Measurements from ENCODE around the gene CD99L2.

Gene CD99L2, protein sequence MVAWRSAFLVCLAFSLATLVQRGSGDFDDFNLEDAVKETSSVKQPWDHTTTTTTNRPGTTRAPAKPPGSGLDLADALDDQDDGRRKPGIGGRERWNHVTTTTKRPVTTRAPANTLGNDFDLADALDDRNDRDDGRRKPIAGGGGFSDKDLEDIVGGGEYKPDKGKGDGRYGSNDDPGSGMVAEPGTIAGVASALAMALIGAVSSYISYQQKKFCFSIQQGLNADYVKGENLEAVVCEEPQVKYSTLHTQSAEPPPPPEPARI

DNA sequence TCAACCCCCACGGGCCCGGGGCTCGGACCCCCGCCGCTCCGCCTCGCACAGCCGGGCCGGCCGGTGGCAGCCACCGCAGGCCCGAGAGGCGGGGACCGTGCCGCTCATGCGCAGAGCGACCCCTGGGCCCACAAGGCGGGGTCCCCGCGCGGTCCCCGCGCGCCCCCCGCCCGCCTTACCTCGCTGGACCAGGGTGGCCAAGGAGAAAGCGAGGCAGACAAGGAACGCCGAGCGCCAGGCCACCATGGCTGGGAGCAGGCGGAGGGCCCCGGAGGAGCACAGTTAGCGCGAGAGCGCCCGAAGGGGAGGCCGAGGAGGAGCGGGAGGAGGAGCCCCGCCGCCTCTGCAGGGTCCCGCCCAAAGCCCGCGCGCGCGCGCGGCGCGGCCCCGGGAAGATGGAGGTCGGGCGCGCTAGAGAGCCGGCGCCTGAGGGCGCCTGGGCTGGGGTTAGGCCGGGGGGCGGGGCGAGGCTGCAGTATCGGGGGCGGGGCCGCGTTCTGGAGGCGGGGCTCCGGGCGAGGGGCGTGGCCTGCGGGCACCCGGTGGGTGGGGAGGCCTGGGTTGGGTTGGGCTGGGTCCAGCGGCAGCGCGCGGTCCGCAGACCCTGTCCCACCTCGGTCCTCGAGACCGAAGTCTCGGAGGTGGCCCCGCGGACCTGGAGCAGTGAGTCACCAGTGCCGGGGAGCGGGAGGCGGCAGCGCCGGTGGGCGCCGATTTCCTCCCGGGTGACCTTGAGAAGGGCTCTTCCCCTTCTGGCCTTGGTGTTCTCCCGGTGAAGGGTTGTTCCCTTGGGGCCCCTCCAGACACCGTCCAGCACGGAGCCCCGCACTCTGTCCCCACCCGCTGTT is at the start of gene CD99L2:
CD99L2 (minus strand) TSS at position 326 of the 848 bp plus-strand sequence; CDS start at position 246, 80 bp downstream.
- DNase-seq: peak; percentile 88

DNA sequence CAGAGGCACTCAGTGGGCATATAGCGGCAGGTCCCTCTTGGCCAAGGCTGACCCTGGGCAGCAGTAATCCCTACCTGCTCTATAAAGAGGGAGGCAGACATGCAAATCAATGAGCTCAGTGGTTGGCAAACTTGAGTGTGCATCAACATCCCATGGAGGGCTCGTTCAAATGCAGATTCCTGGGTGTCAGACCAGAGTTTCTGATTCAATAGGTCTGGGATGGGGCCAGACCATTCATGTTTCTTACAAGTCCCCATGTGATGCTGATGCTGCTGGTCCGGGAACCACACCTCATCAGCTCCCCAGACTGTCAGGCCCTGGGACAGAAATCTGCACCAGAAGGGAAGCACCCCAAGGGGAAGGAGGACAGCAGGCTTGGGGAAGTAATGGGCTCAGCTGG is 45.8 kb upstream of the CD99L2 start:
- no peak for DNase-seq

DNA sequence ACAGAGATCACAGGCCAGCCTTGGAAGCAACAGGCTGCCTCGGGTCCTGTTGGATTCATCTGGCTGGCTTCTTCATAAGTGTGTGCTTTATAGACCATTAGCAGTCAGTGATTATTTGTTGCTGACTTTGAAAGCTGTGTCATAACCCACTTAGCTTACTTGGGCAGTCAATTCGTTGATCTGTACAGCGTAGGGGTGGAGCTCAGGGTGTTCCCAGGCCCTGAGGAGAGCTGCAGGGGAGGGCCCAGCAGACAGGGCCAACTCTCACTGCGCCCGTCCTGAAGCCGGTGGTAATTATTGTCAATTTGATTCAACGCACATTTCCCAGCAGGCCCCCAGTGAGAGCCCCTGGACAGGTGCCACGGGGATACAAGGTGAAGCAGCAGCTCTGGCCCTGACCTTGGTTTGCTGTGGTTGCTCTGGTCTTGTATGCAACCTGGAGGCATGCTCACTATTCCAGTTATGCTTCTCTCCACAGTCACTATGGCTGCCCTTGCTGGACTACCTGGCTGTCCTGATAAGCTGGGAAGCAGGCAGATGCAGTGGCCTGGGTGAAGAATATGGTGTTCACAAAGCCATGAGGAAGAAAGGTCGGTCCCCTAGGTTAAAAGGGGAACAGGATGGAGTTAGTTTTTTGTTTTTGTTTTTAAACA is 44.6 kb upstream of the CD99L2 start:
- no peak for DNase-seq

DNA sequence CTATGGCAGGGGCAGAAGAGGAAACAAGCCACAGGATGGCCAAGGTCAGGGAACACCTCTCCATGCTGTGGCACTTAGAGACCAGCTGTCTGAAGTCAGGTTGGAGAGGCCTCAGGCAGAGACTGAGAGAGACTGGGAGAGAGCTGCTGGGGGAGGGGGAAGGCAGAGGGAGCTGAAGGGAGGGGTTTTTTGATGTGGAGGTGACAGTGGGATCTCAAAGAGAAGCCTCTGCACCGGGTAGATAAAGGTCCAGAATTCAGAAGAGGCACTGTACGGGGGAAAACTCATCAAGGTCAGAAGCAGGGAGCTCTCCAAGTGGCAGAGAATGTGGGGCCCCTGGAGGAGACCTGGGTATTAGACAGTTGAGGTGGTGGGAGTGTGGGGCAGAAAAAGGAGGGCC is 43.1 kb upstream of the CD99L2 start:
- DNase-seq: no peak

DNA sequence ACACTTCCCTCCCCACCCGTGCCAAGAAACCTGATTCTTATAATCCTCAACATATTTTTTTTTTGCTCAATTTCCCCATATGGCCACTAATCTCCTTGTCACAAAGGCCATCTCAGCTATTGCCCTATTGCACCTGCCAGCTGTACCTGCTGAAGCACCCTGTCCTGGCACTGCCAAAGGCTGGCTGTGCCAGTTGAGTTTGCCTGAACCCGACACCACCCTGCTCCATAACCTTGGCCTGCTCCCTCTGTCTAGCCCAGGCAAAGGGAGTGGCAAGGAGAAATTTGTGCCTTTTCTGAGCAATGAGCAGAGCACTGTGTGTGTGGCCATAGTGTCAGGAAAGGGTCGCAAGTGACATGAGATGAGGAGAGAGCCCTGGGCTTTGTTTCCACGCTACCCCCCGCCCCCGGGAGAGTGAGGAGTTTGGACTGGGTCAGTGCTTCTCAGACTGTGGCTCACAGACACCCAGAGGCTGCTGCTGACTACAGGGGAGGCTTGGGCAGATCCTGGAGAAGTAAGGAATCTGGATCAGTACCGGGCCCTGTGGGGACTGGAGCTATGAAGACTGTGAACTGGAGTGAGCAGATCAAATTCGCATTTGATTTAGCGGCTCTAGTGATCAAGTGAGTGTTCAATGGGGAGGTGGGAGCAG is 42.5 kb upstream of the CD99L2 start:
- DNase-seq: no peak

DNA sequence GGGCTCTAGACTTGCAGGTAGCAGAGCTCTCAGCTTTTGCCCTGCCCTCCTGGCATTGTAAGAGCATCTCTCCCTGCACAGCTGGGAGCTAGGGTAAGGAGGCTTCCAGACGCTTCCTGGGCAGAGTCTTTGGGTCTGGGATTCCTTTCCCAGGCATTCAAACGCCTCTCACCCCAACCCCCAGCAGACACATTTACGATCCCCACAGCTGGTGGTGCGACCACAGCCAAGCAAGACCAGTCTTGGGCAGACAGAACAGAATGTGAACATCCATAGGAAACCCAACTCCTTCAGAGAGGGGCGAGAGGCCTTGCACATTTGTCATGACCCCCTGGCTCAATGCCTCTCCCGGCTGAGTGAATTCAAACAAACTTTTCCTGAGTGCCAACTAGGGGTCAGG is 38.1 kb upstream of the CD99L2 start:
- no peak for DNase-seq

DNA sequence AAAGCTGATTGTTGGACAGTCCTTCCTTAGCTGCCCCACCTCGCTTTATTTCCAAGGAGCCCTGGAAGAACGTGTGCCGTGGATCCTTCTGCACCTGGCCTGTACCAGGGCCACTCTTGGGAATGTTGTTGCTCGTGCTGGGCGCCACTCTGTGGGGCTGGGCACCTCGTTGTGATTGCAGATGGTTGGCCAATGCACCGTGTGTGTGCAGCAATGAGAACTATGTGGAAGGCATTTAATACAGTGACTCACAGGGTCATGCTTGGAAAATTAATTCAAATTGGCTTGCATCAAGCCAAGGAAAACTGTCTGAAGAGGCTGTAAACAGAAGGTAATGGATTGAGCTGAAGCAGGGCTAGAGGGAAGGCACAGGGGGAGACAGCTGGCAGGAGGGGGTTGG is 37.0 kb upstream of the CD99L2 start:
- DNase-seq: no peak

DNA sequence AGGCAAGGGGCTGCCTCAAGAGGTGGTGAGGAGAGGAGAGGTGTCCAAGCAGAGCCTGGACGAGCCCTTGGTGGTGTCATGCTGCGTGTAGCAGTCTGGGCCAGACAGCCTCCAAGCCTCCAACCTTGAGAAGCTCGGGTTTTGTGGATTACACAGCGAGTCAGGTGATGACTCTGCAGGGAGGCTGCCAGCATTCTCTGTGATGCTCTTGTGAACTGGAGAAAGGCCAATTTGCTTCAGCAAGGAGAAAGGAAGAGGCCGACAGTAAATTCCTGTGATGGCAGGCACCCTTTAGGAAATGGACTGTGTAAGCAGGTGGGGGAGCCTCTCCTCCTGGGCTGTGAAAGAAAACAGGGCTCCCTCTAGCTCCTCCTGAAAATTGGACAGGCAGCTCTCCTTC is 36.0 kb upstream of the CD99L2 start:
- no peak for DNase-seq

DNA sequence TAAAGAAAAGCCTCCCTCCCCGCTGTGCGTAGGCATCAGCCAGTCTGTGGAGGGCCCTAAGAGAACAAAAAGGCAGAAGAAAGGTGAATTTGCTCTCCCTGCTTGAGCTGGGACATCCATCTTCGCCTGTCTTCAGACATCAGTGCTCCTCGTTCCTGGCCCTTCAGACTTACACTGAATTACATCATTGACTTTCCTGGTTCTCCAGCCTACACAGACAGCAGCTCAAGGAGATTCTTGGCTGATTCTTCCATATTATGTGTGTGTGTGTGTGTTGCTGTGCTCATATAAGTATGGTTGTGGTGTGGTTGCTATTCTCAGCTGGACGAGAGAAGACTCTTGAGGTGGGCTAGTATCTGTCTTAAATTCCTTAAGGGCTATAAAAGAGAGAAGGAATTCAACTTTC is 35.5 kb upstream of the CD99L2 start:
- DNase-seq: no peak

DNA sequence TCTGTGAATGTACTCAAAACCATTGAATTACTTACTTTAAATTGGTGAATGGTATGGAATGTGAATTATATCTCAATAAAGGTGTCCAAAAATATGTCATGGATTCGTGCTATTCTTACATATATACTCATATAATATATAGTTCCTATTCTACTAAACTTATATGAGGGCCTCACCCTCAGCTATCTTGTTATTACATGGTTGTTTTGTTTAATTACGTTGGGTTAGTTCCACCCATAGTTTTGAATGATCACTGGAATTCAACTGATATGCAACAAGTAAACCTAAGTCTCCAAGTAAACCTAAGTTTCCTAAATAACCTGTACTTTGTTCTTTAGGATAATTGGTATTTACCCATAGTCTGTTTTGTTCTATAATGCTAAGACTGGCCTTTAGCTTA is 30.6 kb upstream of the CD99L2 start:
- DNase-seq: no peak

DNA sequence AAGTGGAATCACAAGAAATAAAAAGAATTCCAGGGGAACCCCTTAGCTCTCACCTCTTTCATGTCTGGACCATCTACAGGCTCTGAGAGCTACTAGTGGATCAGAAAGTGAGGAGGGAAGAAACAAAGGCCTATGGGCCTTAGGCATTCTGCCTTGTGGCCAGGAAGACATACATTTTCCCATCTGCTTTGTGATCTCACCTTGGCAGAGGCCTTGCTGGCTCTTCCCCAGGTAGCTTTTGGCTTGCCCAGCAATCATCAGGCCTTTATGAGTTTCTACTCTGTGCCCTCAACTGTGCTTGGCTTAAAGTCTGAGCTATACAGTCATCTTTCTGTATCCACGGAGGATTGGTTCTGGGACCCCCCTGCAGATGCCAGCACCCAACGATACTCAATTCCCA is 28.3 kb upstream of the CD99L2 start:
- no peak for DNase-seq

DNA sequence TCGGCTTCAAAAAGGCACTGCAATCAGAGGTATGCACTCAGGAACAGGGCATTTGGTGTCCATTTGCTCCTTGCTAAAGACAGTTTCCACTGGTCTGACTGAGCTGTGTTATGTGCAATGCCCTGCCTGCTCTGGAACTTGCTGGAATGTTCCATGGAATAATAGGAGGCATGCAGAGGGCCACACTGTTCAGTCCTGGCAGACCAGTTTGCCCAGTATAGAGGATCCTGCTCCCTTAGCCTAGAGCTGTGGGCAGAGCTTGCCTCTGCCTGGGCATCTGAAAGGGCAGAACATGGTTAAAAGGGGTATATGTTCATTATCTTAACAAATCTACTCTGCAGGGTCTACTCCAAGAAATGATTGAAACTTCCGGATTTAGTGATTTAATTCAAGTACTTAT is 27.8 kb upstream of the CD99L2 start:
- DNase-seq: no peak

DNA sequence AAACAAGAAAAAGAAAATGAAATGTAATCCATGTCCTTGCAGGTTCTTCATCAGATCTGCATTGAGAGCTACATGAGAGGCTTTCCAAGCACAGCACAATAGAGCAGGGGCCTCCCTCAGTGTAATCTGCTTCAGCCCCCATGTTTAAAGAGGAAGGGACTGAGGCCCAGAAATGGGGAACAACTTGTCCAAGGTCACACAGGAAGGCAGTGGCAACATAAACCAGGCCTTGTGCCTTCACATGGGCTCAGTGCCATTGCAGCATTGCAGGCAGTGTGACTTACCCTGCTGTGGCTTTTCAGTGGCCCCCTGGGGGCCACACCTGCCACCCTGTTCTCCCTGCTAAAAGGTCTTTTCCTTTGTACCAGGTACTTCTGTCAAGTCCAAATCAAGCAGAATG is 20.9 kb upstream of the CD99L2 start:
- no peak for DNase-seq

DNA sequence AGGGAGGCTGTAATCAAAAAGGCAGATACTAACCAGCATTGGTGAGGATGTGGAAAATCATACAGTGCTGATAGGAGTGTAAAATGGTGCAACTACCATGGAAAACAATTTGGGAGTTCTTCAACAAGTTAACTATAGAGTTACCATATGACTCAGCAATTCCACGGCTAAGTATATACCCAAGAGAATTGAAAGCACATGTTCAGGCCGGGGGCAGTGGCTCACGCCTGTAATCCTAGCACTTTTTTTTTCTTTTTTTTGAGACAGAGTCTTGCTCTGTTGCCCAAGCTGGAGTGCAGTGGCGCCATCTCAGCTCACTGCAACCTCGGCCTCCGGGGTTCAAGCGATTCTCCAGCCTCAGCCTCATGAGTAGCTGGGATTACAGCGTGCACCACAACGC is 15.0 kb upstream of the CD99L2 start:
- DNase-seq: no peak

DNA sequence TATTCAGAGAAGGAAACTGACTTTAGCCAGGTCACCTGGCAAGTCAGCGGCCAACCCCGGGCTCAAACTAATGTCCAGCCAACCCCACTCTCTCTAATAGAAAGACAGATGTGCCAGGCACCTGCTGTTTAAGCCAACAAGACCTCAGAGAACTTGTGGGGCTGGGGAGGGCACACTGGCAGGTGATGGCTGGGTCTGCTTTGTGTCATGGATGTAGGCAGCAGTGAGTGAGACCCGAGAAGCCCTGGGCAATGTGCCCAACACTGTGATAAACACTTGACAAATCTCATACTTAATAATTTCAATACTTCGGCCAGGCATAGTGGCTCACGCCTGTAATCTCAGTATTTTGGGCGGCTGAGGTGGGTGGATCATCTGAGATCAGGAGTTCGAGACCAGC is 9.0 kb upstream of the CD99L2 start:
- DNase-seq: no peak

DNA sequence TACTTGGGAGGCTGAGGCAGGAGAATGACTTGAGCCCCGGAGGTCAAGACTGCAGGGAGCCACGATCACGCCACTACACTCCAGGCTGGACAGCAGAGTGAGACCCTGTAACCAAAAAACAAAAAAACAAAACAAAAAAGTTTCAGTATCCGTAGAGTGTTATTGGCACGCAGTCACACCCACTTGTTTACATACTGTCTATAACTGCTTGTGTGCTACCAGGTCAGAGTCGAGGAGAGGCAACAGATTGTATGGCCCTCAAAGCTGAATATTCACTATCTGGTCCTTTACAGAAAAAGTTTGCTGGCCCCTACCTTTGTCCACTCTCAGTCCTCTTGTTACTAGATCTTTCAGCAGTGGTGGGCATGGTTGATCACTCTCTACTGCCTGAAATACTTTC is 8.2 kb upstream of the CD99L2 start:
- no peak for DNase-seq

DNA sequence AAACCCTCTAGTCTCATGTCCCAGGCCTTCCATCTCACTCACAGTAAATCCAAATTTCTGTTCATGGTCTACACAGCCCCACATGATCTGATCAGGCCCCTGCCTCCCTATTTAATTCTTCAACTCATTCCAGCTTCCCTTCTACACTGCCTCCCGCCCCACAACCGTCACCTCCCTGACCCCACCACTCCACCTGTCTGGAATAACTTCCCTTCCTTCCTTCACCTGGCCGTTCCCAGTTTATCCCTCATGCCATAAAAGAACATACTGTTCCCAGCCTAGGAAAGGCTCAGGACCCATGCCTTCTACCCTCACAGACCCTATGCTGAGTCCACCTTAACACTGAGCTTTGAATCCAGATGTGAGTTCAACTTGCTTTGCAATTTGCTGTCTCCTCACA is 6.8 kb upstream of the CD99L2 start:
- DNase-seq: no peak

DNA sequence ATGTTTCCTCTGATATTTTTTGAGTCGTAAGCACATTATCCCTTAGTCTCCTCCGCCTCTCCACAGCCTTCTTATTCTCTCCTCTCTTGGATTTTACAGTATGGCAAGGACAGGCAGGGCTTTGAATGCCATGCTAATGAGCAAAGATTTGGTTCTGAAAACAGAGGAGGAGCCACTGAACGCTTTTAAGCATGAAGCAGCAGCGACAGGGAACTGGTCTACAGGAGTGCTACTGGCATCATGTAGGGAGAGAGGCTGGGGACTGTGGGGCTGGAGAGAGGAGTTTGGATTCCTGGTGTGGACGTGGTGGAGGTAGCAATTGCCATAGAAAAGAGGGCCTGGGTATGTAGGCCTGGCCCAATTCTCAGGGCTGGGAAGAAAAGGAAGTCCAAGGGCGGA is 4.6 kb upstream of the CD99L2 start:
- DNase-seq: no peak

DNA sequence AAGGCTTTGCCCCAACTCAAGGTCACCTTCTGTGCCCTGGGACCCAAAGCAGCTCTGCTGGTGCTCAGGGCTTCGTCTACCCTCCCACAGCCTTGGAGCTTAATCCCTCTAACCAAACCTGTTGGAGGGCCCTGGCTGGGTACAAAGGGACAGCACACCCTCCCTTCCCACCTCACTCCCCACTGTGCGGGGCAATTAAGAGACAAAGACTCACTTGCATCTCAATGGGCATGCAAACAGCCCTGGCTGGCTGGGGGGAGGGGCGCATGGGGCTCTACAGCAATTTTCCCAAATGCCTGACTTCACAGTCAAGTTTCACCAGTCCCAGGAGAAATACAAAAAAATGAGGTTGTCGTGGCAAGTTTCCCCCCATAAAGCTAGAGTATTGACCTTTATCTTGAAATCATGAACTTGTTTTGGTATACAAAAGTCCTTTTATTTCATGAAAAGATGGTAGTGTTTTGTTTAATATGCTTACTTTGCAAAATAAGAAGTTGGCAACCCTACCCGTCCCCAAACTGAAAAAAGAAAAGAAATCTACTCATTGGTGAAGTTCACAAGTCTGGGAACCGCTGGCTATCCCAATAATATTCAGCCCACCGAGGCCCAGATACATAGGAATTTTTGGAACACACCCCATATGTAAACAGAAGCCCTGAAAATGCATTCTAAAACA is 4.1 kb upstream of the CD99L2 start:
- no peak for DNase-seq

DNA sequence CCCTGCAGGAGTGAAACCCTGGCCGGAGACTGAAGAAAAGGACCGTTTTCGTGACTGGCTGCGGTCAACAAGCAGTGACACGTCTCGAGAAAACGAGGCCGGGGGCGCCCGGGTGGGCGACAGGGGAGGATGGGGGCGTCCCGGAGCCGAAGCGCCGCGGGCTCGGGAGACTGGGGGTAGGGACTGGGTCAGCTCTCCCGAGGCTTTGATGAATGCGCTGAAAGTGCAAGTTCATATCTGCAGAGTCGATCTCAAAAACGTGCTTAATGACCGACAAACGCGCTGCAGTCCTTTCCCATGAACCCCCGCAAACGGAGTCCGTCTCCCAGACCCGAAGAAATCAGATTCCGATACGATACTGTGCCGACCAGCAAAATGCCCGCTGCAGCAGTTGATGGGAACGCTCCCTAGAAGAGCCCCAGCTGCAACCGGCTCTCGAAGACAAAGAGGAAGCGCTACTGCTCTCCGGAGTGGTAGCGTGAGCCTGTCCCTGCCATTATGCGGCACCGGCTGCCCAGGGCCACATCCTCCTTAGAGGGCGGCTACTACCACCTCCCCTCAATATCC is 806 bp upstream of the CD99L2 start:
- peak; percentile 23 for DNase-seq

DNA sequence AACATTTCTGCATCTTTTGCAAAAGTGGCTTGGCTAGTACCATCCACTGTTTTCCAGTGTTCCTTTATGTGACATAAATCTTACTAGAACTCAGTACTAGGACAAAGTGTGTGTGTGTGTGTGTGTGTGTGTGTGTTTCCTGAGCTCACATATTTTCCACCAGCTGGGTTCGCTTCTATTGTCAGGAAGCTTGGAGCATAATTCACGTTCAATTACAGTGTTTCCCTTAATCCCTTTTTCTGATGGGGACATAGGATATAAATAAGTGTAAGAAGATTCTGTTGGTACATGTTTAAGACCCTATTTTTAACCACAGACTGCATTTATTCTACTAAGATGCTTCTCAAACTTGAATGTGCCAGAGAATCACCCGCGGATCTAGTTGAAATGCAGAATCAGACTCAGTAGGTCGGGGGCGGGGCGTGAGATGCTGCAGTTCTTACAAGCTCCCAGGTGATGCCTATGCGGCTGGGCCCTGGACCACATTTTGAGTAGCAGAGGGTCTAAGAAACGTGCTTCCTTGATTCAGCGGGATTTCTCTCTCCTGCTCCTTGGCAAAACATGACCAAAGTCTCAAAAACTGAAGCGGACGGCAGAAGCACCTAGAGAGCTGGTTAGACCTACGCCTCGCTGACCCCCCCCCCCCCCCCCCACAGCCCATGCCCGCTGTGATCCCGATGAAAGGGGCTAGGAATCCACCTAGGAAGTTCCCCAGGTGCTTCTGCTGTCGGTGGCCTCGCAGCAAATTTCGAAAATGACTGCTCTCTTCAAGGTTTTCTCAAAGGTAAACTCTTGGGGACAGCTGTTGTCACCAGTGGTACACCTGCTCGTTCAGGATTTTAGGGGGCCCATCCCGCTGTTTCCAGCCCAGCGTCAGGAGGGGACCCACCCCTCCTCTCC is 797 bp downstream of the CD99L2 start:
- DNase-seq: peak; percentile 44

DNA sequence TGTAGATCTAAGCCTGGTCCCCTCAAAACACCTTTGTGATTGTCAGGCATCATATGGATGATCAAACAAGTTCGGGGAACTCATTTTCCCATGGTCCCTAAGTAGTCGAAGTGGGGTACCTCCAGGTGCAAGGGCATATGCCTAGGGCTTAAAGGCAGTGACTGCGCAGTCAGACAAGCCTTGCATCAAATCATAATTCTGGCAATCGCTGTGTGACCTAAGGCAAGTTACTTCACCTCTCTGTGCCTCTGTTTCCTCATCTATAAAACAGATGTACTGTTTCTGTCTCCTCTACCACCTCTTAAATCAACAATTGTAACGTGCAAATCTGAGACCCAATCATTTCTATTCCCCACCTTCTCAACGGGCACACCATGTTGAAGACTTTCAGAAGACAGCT is 1.8 kb downstream of the CD99L2 start:
- DNase-seq: no peak

Measured in activated CD8-positive, alpha-beta memory T cell treated with anti-CD3 and anti-CD28 coated beads, Interleukin-2, amount 50 U/mL, for 4 hours (primary cell).